Raji (cell line): ENCODE measurements around the gene XPO6.

Source experiments
- POLR2A ChIP-seq: IDR thresholded peaks from 2 replicates; pipeline ENCODE4 v1.6.1; 2011; ENCODE audit warnings: low read depth, low read length, control low read depth; ENCODE audit not compliant: insufficient read depth

The XPO6 gene

DNA sequence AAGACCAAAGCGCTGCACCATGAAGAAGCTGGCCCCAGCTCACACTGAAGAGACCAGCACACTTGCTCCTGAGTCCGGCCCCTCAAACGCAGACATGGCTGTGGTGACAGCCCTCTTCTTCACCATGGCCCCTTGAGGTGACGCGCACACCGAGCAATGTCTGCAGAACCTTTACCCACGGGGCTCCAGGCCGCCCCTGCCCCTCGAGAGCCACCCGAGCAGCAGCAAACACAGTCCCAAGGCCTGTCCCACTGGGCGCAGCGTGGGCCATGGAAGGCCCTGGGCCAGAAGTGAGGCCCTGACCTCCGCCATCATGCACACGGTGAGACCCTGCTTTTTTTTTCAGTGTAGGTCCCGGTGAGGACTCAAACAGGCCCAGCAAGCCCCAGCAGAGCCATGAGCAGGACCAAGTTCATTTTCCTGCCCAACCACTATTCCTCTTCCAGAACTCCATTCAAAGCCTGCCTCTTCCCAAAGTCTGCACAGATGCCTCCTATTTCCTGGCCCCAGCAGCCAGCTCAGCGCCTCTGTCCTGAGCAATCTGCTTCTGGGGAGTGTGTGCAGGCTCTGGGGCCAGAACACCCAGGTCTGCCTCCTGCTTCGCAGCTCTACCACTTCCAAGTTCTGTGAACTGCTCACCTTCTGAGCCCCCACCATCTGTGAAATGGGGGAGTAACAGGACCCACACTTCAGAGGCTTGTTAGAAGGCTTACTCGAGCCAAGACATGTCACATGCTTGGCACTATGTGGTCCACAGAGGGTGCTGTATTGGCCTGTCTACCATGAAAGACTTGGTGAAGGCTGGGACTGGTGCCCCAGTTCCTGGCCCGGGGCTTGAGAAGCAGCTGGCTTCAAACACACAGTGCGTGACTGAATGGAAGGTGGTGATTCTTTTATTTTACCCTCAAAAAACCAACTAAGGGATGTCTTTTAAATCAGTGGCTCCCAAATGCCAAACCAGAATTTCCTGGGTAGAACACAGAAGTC lies 112.5 kb downstream of the XPO6 start:
- TF ChIP-seq POLR2A, result no peak

DNA sequence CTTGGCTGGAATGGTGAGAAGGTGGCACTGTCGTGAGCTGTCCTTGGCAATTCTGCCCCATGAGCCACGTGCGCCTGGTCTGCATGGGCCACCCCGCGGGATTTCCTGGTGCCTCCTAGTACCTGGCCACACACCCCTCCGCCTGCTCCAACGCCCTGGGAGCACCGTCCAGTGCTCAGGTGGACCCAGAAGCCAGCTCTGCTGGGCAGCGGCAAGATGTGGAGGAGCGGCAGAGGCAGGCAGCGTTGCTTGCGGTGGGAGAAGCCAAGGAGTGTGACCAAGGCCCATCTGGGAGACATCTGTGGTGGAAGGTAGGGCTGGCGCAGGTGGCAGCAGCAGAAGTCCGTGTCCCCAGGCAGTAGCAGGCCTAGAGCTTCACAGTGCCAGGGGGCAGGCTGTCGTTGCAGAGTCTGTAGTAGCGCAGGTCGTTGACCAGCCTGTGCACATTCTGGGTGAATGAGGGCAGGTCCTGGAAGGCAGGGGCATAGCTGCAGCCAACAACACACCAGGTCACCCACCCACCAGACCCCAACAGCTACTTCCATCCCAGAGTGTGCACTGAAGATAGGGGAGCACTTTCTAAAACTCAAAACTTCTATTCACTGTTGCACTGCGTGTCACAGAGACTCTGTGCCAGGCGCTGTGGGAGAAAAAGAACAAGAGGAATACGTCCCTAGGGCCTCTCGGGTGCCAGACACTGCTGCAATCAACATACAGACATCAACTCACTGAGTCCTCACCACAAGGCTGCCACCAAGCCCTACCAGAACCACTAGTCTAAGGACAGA lies 113.4 kb downstream of the XPO6 start:
- TF ChIP-seq POLR2A, result no peak

DNA sequence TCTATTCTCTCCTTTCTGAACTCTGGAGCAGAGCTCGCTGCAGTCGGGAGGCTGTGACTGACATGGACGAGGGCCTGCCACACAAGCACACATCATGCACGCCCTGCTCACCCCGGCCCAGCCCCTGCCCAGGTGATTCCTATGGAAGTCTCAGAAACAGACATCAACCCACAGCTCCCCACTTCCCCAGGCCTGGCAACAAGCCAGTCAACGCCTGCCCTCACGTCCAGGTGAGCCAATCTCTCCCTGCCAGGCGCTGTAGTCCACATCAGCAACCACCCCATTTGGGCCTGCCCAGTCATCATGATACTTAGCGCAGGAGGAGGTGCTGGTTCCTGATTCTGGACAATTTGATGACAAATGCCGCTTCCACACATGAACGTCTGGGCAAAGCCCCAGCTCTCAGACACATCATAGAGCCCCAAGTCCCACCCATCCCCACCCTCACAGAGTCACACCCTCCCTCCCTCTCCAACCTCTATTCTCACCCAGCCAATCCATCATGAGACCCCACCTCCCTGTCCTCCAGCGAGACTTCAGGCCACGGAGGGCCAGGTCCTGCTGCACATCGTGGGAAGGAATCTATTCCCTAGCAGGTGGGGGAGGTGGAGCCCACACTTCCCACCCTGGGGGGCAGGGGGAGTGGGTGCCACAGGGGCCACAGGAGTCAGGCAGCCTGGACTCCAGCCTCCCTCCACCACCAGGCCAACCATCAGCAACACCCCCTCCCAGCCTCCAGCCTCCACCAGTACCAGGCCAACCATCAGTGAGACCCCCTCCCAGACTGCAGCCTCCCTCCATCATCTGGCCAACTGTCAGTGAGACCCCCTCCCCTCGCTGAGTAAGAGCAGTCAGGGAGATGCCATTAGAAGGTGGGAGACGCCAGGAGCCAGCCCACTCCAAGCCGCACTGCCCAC lies 114.5 kb downstream of the XPO6 start:
- no peak for TF ChIP-seq POLR2A

DNA sequence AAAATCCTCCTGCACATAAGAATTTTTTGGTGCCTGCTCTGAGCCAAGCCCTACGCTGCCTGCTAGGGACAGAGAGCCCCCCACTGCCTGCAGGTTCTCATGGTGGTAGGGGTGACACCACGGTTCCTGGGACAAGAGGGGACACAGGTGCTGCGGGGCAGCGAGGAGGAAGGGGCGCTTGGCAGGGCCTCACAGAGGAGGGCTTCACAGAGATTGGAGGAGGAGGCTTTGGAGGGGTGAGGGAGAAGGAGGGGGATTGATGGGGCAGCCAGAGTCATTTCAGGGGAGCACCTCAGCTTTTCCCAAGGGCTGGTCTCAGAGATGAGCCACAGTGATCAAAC lies 118.4 kb downstream of the XPO6 start:
- no peak for TF ChIP-seq POLR2A

DNA sequence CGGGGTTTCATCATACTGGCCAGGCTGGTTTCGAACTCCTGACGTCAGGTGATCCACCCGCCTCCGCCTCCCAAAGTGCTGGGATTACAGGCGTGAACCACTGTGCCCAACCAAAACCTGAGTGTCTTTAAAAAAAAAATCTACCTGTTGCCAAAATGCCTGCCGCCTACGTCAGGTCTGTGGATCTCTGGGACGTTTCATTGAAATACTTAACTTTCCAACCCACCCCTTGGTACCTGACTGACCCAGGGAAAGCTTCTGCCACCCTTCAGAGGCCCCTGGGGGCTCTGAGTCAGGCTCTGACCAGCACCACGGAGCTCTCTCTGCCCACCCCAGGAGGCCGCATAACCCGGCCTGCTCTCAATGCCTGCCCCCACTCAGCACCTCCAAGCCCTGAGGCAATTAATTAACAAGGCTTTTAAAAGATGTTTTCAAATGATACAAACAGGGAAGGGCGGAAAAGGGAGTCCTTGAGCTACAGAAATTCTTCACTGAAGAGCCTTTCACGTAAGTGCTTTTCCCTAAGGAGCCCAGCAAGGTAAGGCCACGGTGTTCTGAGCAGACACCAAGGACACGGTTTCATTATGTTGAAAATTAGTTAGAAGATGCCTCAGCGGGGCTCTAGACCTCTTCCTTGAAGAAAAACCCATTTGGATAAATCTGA lies 118.9 kb downstream of the XPO6 start:
- no peak for TF ChIP-seq POLR2A

DNA sequence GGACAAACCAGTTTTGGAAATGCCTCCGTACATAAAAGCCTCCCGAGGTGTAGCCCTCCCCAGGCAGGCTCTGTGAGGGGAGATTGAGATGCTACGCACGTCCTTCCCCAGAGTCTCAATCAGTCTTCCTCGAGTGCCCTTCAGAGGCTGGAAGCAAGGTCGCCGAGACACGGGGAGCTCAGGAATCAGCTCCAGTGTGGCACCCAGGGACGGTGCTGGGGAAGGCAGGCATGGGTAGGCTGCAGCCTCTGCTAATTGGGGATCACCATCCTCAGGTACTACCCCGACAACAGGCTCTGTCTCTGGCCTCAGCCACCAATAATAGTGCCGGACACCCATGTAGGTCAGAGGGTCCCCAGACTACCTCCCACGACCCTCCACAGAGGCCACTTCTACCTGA lies 120.1 kb downstream of the XPO6 start:
- TF ChIP-seq POLR2A, result no peak

DNA sequence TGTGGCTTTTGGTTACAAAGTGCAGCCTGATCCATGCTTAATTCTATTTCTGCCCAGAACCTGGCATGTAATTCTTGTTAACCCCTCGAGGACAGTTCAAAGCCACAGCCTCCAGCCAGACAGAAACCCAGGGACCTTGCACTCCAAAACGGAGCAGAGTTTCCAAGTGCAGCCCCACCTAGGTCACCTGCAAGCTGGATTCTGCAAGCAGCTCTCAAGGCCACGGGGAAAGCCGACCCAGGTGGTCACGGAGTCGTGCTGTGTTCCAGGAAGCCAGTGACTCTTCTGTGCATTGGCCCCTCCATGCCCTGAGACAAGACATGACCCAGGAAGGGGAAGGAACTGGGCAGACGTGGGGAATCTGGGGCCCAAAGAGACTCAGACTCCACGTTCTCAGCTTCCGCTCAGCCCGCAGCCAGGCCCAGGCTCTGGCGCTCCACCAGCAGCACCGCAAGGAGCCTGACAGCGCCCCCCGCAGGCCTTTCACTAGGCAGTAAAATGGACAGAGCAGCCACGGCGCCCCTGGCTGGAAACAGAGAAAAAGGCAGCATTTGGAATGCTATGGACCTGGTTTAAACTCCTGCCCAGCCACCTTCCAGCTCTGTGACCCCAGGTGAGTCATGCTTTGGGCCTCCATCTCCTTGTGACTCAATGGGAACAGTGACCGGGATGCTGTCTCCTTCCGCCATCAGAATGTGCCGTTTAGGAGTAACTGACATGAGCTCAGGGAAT lies 121.0 kb downstream of the XPO6 start:
- TF ChIP-seq POLR2A, result no peak

DNA sequence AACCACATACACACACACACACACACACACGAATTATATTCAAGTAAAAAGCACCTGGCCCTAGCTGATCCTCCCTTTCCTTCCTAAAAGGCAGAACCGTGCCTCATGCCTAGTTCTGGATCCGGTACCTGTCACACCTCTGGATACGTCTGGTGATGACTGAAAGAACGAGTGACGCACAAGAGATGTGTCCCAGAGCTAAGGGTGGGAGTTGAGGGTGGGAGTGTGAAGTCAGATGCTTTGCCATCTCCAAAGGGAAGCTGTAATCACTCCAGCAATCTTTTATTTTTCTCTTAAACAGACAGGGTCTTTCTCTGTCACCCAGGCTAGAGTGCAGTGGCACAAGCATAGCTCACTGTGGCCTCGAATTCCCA lies 121.8 kb downstream of the XPO6 start:
- TF ChIP-seq POLR2A, result no peak

DNA sequence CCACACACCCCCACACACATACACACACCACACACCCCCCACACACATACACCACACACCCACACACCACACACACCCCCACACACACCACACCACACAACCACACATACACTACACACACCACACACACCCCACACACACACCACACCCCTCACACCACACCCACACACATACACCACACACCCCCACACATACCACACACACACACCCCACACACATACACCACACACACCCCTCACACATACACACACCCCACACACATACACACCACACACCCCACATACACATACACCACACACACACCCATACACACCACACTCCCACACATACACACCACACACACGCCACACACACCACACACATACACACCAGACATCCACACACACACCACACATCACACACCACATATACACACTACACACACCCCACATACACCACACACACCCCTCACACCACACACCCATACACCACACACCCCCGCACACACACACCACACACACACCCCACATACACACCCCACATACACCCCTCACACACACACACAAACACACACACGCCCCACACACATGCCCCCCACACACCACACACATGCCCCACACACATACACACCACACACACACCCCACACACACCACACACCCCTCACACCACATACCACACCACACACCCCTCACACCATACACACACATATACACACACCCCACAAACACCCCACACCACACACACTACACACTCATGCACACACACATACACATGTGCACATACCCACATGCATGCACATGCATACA lies 122.4 kb downstream of the XPO6 start:
- no peak for TF ChIP-seq POLR2A

DNA sequence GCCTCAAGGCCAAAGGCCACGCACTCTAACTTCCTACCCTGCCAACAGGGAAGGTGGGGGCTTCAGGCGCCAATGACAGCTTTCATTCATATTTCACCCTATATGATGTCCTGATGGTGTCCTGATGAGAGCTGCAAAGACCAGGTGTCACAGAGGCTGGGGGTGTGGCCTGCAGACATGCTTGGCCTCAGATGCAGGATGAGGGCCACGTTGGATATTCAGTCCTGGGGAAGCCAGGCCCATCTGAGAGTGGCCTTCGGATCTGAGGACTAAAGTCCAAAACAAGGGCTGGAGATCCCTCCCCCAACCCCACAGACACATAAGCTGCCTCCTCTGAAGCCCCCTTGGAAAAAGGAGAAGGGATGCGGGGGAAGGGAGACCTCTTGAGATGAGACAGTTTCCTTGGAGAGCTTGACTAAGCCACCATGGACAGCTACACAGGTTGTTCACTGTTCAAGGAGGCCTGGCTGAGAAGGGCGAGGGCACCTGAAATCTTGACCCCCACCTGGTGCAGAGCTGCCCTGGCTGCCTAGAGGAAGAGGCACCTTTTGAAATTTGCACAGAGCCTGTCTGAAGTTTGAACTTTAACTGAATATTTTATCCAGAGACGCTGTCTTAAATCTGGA lies 124.0 kb downstream of the XPO6 start:
- TF ChIP-seq POLR2A, result no peak

DNA sequence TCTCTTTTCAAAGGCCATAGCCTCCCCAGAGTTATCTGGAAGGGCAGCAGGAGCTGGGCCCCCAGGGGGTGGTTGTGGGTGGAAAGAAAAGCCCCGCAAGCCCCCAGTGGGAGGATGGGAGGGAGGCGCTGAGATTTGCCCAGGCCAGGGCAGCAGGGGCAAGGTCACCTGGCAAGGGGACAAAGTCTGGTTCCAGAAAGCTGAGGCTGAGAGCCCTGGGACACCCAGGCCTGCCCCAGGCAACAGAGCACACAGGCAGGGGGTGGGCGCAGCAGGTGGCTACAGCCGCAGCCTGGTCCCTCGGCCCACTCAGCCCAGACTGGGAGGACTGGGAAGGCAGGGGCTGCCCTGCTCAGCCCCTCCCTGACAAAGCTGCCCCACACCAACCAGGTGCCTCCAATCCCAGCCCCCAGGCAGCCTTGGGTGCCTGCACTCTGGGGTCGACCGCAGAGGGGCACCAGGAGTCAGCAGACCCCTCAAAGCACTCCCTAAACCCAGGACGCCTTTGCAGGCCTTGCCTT lies 124.6 kb downstream of the XPO6 start:
- no peak for TF ChIP-seq POLR2A
